GM18498 (cell line): ENCODE results near the gene FZD7.

ENCODE experiments used
- ATAC-seq: cut with Tn5 transposase; IDR thresholded peaks from one replicate; pipeline ENCODE4 v1.9.1; 2021; ENCODE audit warnings: mild to moderate bottlenecking, moderate library complexity; ENCODE audit not compliant: unreplicated experiment

FZD7 gene

DNA sequence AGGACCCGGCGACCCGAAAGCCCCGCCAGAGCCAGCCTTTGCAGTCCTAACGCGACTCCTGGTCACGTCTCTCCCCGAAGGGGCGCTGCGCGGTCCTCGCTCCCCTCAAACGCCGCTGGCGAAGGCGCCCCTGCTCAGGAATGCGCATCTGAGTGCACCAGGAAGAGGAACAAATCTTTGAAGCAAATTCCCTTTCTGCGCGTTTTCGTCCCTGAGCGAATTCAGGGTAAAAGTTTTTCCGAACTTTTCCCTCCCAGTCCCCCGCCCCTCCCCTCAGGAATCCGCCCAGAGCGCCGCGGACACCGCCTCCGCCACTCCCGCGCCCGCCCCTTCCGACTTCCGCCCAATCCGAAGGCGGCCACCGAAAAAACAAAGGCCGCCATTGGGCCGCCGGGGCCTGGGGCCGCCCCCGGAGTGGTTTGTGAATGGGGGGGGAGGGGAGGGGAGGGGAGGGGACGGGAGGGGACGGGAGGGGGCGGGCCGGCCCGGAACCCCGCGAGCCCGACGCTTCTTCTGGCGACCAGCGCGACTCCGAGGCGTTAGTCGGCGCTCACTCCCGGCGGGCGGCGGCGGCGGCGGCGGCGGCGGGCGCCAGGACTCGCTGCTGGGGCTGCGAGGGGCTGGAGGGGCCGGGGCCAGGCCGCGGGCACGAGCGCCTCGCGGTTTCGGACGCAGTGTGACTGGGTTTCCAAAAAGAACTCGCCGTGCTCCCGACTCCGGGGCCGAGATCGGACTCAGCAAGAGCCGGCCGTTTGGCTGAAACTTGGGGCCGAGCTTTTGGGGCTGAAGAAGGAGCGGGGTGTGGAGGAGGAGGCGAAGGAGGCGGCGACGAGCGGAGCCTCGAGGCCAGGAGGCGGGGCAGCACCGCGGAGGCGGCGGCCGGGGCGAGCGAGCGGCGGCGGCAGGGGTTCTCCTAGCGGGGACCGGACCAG lies at the start of gene FZD7:
FZD7 (plus strand) TSS at position 539 of the 932 bp plus-strand sequence. CDS start 793 bp downstream, outside the sequence.
- peak; percentile 79 for ATAC-seq

DNA sequence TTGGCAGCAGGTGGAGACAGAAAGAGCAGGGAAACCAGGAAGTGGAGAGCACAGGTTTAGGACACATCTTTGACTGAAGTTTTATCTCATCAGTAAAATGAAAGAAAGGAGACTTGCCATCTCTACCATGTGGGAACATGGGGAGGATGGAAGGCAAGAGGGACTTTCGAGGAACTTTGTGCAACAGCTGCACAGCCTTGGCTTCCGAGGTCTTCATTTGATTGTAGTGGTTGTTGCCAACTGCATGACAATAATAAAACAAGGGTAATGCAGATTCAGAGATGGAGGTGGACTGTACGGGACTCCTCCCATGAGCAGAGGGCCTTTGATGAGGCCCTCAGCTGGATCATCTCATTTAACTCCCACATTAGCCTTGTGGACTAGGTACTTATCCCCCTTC lies 49.3 kb upstream of the FZD7 start:
- ATAC-seq = no peak

GRCh38 chr2:201984800-201985525 lies 48.7 kb upstream of the FZD7 start:
- no peak for ATAC-seq

DNA sequence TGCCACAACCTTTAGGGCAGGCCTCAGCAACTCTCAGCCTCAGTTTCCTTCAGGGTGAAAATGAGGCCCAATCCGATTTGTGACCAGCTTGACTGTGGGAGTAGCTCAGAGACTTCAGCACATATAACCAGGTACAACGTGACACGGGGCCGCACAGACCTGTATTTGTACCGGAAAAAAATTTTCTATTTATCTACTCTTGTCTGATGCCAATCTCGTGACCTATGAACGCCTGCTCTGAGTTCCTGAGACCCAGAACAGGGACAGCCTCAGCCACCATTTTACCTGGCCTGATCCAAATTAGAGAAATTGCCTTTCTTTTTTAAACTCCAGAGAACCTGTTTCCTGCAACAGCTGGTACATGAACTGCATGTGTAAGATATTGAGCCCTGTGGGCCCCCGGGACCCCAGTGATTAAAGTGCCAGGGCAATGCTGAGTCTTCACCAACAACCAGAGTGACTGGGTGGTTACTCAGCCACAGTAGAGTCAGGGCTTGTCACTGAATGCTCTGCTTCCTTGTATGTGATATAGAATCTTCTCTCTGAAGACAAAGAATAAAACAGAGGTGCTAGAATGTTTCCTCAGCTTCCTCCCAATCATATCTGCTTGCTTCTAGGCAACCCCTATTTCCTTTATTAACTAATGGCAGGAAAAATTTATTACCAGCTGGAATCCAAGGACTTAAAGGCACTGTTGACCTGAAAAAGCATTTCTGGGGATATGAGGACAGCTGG lies 47.8 kb upstream of the FZD7 start:
- ATAC-seq = no peak

- no peak for ATAC-seq
These were observed 47.3 kb upstream of the FZD7 start for GRCh38 chr2:201986463-201986735.

DNA sequence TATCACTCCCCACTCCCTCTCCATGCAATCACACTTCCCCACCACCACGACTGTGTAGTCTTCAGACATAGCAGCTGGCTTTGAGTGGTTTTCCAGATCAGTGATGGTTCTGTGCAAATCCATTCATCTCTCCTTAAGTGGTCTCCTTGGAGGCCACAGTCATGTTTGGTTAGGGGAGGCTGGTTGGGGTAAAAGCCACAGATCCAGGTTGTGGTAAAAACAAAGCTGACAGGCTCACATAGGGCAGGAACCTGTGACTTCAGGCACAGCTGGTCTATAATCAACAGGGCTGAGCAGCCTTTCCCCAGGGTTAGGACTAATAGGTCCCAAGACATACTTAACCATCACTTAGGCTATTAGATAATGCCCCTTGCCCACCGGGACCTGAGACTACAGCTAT lies 46.2 kb upstream of the FZD7 start:
- ATAC-seq = no peak

DNA sequence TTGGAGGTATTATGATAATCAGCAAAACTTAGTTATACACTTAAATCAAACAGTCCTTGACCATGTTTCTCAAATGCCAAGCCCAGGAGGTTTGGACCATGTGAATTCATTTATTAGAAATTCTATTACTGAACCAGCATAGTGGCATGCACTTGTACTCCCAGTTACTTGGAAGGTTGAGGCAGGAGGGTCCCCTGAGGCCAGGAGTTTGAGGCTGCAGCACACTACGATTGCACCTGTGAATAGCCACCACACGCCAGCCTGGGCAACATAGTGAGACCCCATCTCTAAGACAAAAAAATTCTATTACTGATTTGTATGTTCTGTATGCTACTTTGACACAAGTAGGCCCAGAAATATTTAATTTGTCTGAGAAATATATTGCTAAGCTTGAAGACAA lies 43.6 kb upstream of the FZD7 start:
- ATAC-seq = no peak

GRCh38 chr2:201992960-201993359 lies 40.7 kb upstream of the FZD7 start:
- ATAC-seq = no peak

- ATAC-seq = no peak
These were observed 38.5 kb upstream of the FZD7 start for GRCh38 chr2:201994973-201995638.

- no peak for ATAC-seq
These were observed 37.6 kb upstream of the FZD7 start for GRCh38 chr2:201996006-201996405.

GRCh38 chr2:201996679-201997314 lies 36.9 kb upstream of the FZD7 start:
- no peak for ATAC-seq

DNA sequence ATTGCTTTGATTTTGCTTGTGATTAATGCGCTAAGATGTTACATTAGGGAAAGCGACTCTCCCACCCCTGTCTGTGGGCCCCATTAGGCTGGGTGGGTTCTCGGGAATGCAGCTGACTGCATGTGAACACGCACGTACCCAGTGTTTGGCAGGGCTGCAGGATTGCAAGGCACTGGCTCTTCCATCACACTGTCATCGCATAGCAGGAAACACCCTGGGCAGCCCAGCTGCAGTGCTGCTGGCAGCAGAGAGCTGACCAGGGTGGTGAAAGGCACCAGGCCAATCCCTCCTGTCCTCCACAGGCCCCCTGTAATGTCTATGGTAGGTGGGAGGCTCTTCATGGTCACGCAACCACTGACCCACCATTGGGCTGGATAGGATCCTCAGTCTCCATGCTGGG lies 34.4 kb upstream of the FZD7 start:
- no peak for ATAC-seq

DNA sequence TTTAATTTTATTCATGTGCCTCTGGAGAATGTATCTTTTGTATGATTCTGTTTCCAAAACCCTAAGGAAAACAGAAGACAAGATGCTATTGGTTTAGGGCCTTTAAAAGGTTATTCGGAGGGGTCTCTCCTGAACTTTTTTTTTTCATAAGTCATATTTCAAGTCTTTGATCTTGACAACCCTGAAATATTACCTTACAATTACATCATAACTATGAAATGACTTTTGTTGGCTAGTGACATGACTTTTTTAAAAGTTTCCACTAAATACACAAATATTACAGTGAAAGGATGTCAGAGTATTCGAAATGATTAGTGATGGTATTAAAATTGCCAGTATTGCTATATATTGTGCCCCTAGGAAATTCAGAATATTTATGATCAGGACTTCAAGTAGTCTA lies 31.8 kb upstream of the FZD7 start:
- ATAC-seq = no peak

DNA sequence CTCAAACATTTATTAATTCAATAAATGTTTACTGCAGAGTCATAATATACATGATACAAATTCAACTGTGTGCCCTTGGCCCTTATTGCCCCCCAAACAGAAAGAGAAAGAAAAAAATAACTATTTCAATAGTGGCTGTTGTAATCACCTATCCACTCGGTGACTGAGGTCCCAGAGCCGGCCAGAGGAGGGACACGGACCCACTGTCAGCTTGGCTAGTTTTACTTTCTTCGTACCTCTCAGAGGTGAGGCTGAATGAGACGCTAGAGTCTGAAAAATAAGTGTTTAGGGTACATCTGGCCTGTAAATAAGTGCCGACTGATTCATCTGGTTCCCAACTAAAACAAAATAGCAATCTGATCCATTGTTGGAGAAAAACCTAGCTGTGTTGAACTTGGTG lies 31.3 kb upstream of the FZD7 start:
- ATAC-seq = no peak

DNA sequence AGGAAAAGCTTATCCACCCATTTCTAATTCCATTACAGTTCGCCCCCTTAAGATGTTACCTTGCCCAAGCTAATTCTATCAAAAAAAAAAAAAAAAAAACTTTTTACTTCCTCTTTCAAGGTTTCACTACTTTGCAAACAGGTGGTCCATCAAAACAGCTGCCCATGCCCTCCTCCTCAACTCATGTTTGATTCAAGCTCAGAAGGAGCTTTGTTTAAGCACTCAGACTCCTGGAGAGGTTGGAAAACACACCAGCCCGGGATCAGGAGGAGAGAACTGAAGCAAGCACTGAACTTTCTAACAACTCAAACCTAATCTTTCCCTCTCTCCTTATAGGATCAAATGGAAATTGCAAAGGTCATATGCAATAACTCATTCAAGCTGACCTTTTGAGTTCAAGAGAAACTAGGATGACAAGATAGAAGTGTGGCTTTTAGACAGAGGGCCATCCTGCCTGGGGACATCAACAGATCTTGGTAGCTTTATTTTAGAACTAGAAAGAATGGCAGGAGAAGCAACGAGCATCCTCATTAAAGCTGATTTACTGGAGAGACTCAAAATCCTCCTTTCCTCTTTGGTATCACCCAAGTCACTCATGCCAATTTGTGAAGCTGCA lies 28.3 kb upstream of the FZD7 start:
- peak; percentile 68 for ATAC-seq

GRCh38 chr2:202006301-202006700 lies 27.4 kb upstream of the FZD7 start:
- ATAC-seq = no peak

- no peak for ATAC-seq
These were observed 26.4 kb upstream of the FZD7 start for GRCh38 chr2:202007015-202007982.

DNA sequence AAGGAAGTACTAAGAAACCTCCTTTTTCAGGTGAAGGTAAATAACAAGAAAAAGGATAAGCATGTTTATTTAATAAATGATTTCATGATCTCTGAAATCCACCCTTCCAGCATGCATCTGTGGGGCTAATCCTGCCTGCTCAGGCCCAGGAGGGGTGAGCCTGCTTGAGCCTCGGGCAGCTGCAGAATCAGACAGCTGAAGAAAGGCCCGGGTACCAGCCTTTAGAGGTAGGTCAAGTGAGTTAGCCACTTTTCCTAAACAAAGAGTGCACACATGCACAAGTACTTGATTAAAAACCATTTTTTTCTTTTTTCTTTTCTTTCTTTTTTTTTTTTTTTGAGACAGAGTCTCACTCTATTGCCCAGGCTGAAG lies 25.7 kb upstream of the FZD7 start:
- no peak for ATAC-seq

DNA sequence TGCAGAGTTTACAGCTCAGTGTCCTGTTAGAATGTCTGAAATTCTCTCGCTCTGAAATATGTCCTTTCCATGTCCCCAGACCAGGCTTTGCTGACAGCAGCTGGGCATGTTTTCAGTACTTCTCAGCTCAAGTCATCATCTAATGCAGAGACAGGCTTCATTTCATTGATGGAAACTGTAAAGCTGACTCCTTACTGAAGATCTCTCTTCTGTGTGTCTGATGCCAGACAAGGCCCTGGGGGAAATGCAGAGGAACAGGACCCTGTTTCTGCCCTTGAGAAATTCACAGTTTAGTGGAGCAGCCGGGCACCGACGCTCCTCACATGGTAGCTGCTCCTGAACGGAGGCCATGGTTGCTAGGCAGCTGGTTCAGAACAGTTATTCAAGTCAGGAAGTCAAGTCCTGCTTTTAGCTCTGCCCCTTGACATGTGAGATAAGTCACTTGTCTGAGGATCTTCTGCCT lies 24.6 kb upstream of the FZD7 start:
- no peak for ATAC-seq
